Measurements from ENCODE around the gene NDUFS6. TPM values are rescaled to one million over a fixed set of nuclear protein-coding genes. Genes with fewer than 3 reads are reported as not detected.

The NDUFS6 gene
- total and polyA plus RNA-seq, 2 of the 8 experiments (the other 6 are each of a cell fraction or from before 2014, with no cell fraction given): 72.7 to 191 TPM

DNA sequence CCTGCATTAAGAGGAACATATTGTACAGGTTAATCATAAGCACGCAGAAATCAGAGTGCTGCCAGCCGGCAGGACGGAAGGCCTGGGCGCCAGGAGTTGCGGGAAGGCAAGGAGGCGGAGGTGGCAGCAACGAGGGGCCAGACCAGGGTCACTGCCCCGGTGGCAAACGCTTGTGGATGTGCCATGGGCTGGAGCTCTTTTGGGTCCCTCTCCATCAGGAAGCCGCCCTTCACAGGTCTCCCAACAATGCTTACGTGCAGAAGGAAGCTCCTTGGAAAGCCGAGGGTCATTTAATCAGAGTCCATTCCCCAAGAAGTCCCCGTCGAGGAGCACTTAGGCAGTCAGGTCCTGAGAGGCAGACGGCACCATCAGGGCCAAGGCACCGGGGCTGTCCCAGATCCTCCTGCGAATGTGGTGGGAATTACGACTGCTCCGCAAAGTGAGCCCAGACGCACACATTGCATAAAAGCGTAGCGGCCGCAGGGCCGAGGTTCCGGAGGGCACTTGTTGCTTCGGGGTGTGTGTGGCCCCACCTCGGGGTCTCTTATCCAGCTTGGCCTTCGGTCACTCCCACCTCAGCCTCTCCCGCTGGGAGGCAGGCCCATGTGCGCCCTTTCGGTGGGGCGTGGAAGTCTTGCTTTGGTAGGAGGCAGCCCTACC, 22.1 kb upstream of the NDUFS6 start:
- H3K9me3 ChIP-seq (ENCODE audit: insufficient read depth in 2 of 2, low read depth in 1 of 2, low read length in 1 of 2): no peaks in the 10 kb centered on the region
- TF ChIP-seq BACH1 (IDR thresholded peaks at IDR 0.05; ENCODE audit: low read length): no peak
- no peak for TF ChIP-seq KDM4A (IDR thresholded peaks at IDR 0.05; ENCODE audit: low read depth, low read length, severe bottlenecking)
- no peak for TF ChIP-seq KDM5A (IDR thresholded peaks at IDR 0.05; ENCODE audit: low read length)
- no peak for TF ChIP-seq RXRA (IDR thresholded peaks at IDR 0.05; ENCODE audit: insufficient read depth, low read depth, low read length)
- TF ChIP-seq NRF1 (IDR thresholded peaks at IDR 0.05; ENCODE audit: low read depth, low read length): no peak
- no peak for TF ChIP-seq GABPA (IDR thresholded peaks at IDR 0.05; ENCODE audit: borderline replicate concordance, insufficient read depth, low read length)
- no peak for TF ChIP-seq JUND (IDR thresholded peaks at IDR 0.05; ENCODE audit: low read length)
- no peak for TF ChIP-seq CBX5 (IDR thresholded peaks at IDR 0.05; ENCODE audit: low read depth, low read length)
- no peak for TF ChIP-seq HDAC2 (IDR thresholded peaks at IDR 0.05; ENCODE audit: borderline replicate concordance in 1 of 2, low read depth in 2 of 2, low read length in 2 of 2)
- no peak for TF ChIP-seq MAFK (IDR thresholded peaks at IDR 0.05; ENCODE audit: low read depth, low read length)
- TF ChIP-seq CBX8 (IDR thresholded peaks at IDR 0.05; ENCODE audit: borderline replicate concordance, low read depth, low read length): no peak
- TF ChIP-seq SIN3A (conservative IDR thresholded peaks at IDR 0.05 in 1 of 2, IDR thresholded peaks at IDR 0.05 in 1 of 2; ENCODE audit: low read depth in 1 of 2, low read length in 2 of 2): no peak
- TF ChIP-seq, protein P1, sequence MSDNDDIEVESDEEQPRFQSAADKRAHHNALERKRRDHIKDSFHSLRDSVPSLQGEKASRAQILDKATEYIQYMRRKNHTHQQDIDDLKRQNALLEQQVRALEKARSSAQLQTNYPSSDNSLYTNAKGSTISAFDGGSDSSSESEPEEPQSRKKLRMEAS (IDR thresholded peaks at IDR 0.05): no peak

More for the DNA sequence above, 22.1 kb upstream of the NDUFS6 start:
- 87% methylated on average over 32 of the region's 32 CpGs; no CpG with 5 or more reads in 1 of the 2 experiments for WGBS, 2 experiments (ENCODE audit: extremely low coverage in 1 of 2, insufficient coverage in 1 of 2, insufficient read length in 1 of 2, insufficient replicate concordance in 2 of 2, low coverage in 1 of 2, low lambda C conversion rate in 2 of 2, missing lambda C conversion rate in 1 of 2)
- no peak overlapping the region for H2BK12ac ChIP-seq (ENCODE audit: low read depth, low read length)
- H2BK15ac ChIP-seq (ENCODE audit: low read length): no peak overlapping the region
- H2AFZ ChIP-seq (ENCODE audit: low read length): no peak overlapping the region
- ChIA-PET CTCF (ENCODE audit: partially characterized antibody) (interaction anchor here (1.0 to 1.1 kb wide), 2 partner anchors 41 to 42 kb away, joined by 3 read pairs; no protein-coding TSS in a partner anchor), POLR2A (ENCODE audit: partially characterized antibody) (interaction anchor here (1.5 kb wide), 1 partner anchor 11 kb away, joined by 3 read pairs; no protein-coding TSS in a partner anchor)
- no peak overlapping the region for H2BK20ac ChIP-seq (ENCODE audit: low read length)
- H4K91ac ChIP-seq (replicated peaks; ENCODE audit: insufficient read length, low read length): no peak overlapping the region
- no peak overlapping the region for H3K56ac ChIP-seq (replicated peaks; ENCODE audit: insufficient read length, low read depth, low read length)
- no peaks in the 10 kb centered on the region for H3K79me1 ChIP-seq (ENCODE audit: low read depth, low read length)
- H3K79me2 ChIP-seq (ENCODE audit: control insufficient read depth in 1 of 2, insufficient read depth in 2 of 2, low read length in 2 of 2): no peaks in the 10 kb centered on the region
- no peak overlapping the region for H2BK5ac ChIP-seq (ENCODE audit: low read depth, low read length)
- no peaks in the 10 kb centered on the region for H3K36me3 ChIP-seq (ENCODE audit: control insufficient read depth in 2 of 4, insufficient read depth in 4 of 4, low read length in 3 of 4)
- H4K5ac ChIP-seq (ENCODE audit: insufficient read length, low read depth, low read length): no peak overlapping the region
- no peak overlapping the region for H3K9ac ChIP-seq (replicated peaks in 1 of 4; ENCODE audit: extremely low read depth in 1 of 4, low read depth in 3 of 4, low read length in 3 of 4)
- no peak overlapping the region for H3K4me3 ChIP-seq (ENCODE audit: extremely low read depth in 1 of 4, insufficient read depth in 2 of 4, low read depth in 3 of 4, low read length in 4 of 4)
- no peak overlapping the region for H3K14ac ChIP-seq (ENCODE audit: insufficient read length)
- H4K8ac ChIP-seq (ENCODE audit: extremely low read depth, insufficient read depth, low read length): peak overlapping the region; percentile 11; the same call in 1 of the 2 replicates
- no peak overlapping the region for H3K27ac ChIP-seq (ENCODE audit: low read depth, low read length)
- FAIRE-seq (no peak), DNase-seq (ENCODE audit: low read depth in 1 of 2, low spot score in 2 of 2) (no peak)
- no peak overlapping the region for H3K4ac ChIP-seq (replicated peaks; ENCODE audit: insufficient read length, low read depth, low read length)
- no peak overlapping the region for H2AK5ac ChIP-seq (ENCODE audit: low read depth, low read length)
- H3K23me2 ChIP-seq (ENCODE audit: low read depth, low read length): no peaks in the 10 kb centered on the region
- no peak overlapping the region for H3K18ac ChIP-seq (ENCODE audit: extremely low read depth, low read length)
- no peak overlapping the region for H3K23ac ChIP-seq (ENCODE audit: insufficient read length)
- no peak overlapping the region for H2BK120ac ChIP-seq (replicated peaks; ENCODE audit: low read depth, low read length)
- no peaks in the 10 kb centered on the region for H3K27me3 ChIP-seq (replicated peaks in 1 of 4; ENCODE audit: control insufficient read depth in 3 of 4, extremely low read depth in 1 of 4, insufficient read depth in 3 of 4, low read length in 3 of 4)
- H4K20me1 ChIP-seq (replicated peaks in 1 of 2; ENCODE audit: control insufficient read depth in 1 of 2, insufficient read depth in 2 of 2, low read length in 2 of 2): peaks cover 0 to 3% of the 10 kb centered on the region in 2 experiments
- no peaks in the 10 kb centered on the region for H3K4me1 ChIP-seq (replicated peaks in 1 of 4; ENCODE audit: control insufficient read depth in 3 of 4, insufficient read depth in 4 of 4, low read length in 3 of 4)
- no peak overlapping the region for H3K4me2 ChIP-seq (ENCODE audit: insufficient read depth in 1 of 2, low read depth in 2 of 2, low read length in 2 of 2)
